H9 (cell line): ENCODE measurements around the gene TFAP2E. TPM values are rescaled to one million over a fixed set of nuclear protein-coding genes. Genes with fewer than 3 reads are reported as not detected.
A peak's percentile ranks its signal among the peaks of the same experiment; 100 is the strongest.

Experiments
- DNase-seq: peaks from one replicate; pipeline ENCODE4 v3.0.0-alpha.2; 2017
- H2AFZ ChIP-seq: one replicate; pipeline ENCODE4 v1.6.1; 2013; ENCODE audit warnings: mild to moderate bottlenecking, low read length, control low read depth, moderate library complexity
- H2AK5ac ChIP-seq: 2 replicates; pipeline ENCODE4 v1.6.1; 2013; ENCODE audit warnings: low read length, control low read depth, mixed read lengths; ENCODE audit not compliant: insufficient read length
- H2BK120ac ChIP-seq: one replicate; pipeline ENCODE4 v1.6.1; 2013; ENCODE audit warnings: low read depth, mild to moderate bottlenecking, low read length, control low read depth, inconsistent platforms; ENCODE audit not compliant: poor library complexity, severe bottlenecking
- H2BK12ac ChIP-seq: 2 replicates; pipeline ENCODE4 v1.6.1; 2013; ENCODE audit warnings: low read length, control low read depth, mixed read lengths, low read depth; ENCODE audit not compliant: insufficient read length
- H2BK15ac ChIP-seq: 2 replicates; pipeline ENCODE4 v1.6.1; 2013; ENCODE audit warnings: low read depth, low read length, control low read depth
- H2BK20ac ChIP-seq: one replicate; pipeline ENCODE4 v1.6.1; 2013; ENCODE audit warnings: low read depth, mild to moderate bottlenecking, low read length, control low read depth, inconsistent platforms; ENCODE audit not compliant: poor library complexity, severe bottlenecking
- H2BK5ac ChIP-seq: 2 replicates; pipeline ENCODE4 v1.6.1; 2013; ENCODE audit warnings: low read length, control low read depth, mixed read lengths; ENCODE audit not compliant: insufficient read length
- H3K14ac ChIP-seq: 2 replicates; pipeline ENCODE4 v1.6.1; 2013; ENCODE audit warnings: low read length, control low read depth; ENCODE audit not compliant: insufficient read depth
- H3K18ac ChIP-seq: 2 replicates; pipeline ENCODE4 v1.6.1; 2013; ENCODE audit warnings: low read depth, mild to moderate bottlenecking, mixed read lengths, low read length, control low read depth; ENCODE audit not compliant: insufficient read length
- H3K23ac ChIP-seq: 2 replicates; pipeline ENCODE4 v1.6.1; 2013; ENCODE audit warnings: low read length, control low read depth, mixed read lengths, low read depth; ENCODE audit not compliant: insufficient read length
- H3K23me2 ChIP-seq: 2 replicates; pipeline ENCODE4 v1.6.1; 2013; ENCODE audit warnings: low read depth, mild to moderate bottlenecking, mixed read lengths, low read length, control low read depth; ENCODE audit not compliant: insufficient read length, poor library complexity, severe bottlenecking
- H3K27ac ChIP-seq: 2 replicates; pipeline ENCODE4 v1.5.1; 2013; ENCODE audit warnings: low read length, control low read depth, mixed read lengths, low read depth; ENCODE audit not compliant: insufficient read length
- H3K27me3 ChIP-seq: 2 replicates; pipeline ENCODE4 v1.6.1; 2013; ENCODE audit warnings: low read length, control low read depth, inconsistent platforms; ENCODE audit not compliant: insufficient read depth
- H3K4ac ChIP-seq: 2 replicates; pipeline ENCODE4 v1.6.1; 2013; ENCODE audit warnings: low read depth, mild to moderate bottlenecking, control low read depth, inconsistent platforms, low read length, moderate library complexity
- H3K4me1 ChIP-seq: 2 replicates; pipeline ENCODE4 v1.6.1; 2013; ENCODE audit warnings: low read length, control low read depth, inconsistent platforms; ENCODE audit not compliant: insufficient read depth
- H3K4me2 ChIP-seq: 2 replicates; pipeline ENCODE4 v1.6.1; 2013; ENCODE audit warnings: low read length, control low read depth, mixed read lengths; ENCODE audit not compliant: insufficient read length, insufficient read depth
- H3K56ac ChIP-seq: 2 replicates; pipeline ENCODE4 v1.6.1; 2013; ENCODE audit warnings: low read depth, mild to moderate bottlenecking, mixed read lengths, low read length, control low read depth; ENCODE audit not compliant: insufficient read length
- H3K79me1 ChIP-seq: 2 replicates; pipeline ENCODE4 v1.6.1; 2013; ENCODE audit warnings: low read depth, mild to moderate bottlenecking, moderate library complexity, low read length, control low read depth, inconsistent platforms; ENCODE audit not compliant: insufficient read depth, poor library complexity, severe bottlenecking
- H3K79me2 ChIP-seq: 2 replicates; pipeline ENCODE4 v1.6.1; 2013; ENCODE audit warnings: low read length, control low read depth, inconsistent platforms; ENCODE audit not compliant: insufficient read depth
- H3K9ac ChIP-seq: 2 replicates; pipeline ENCODE4 v1.6.1; 2013; ENCODE audit warnings: low read length, control low read depth, mixed read lengths; ENCODE audit not compliant: insufficient read length; ENCODE audit errors: extremely low read depth
- H3K9me3 ChIP-seq: one replicate; pipeline ENCODE4 v1.6.1; 2013; ENCODE audit warnings: low read depth, low read length, inconsistent platforms; ENCODE audit not compliant: control insufficient read depth
- H3T11ph ChIP-seq: one replicate; pipeline ENCODE4 v1.6.1; 2013; ENCODE audit warnings: mild to moderate bottlenecking, low read length, control low read depth, inconsistent platforms
- H4K20me1 ChIP-seq: one replicate; pipeline ENCODE4 v1.6.1; 2013; ENCODE audit not compliant: control insufficient read depth, insufficient read length, insufficient read depth
- H4K5ac ChIP-seq: 2 replicates; pipeline ENCODE4 v1.6.1; 2013; ENCODE audit warnings: low read depth, mild to moderate bottlenecking, mixed read lengths, low read length, control low read depth; ENCODE audit not compliant: insufficient read length
- H4K8ac ChIP-seq: replicated peaks from 2 replicates; pipeline ENCODE4 v1.6.1; 2013; ENCODE audit warnings: low read length, control low read depth, mixed read lengths, low read depth; ENCODE audit not compliant: insufficient read length
- H4K91ac ChIP-seq: 2 replicates; pipeline ENCODE4 v1.6.1; 2013; ENCODE audit warnings: low read depth, mild to moderate bottlenecking, moderate library complexity, mixed read lengths, low read length, control low read depth; ENCODE audit not compliant: insufficient read length
- H3K27ac Mint-ChIP-seq, 3 experiments: 2 replicates in 2 of 3; 3 replicates in 1 of 3; pipeline ENCODE4 v1.8.0; 2020 to 2021; ENCODE audit warnings: mixed read lengths in 3 of 3, mild to moderate bottlenecking in 1 of 3, moderate library complexity in 1 of 3
- H3K27me3 Mint-ChIP-seq: 2 replicates; pipeline ENCODE4 v1.8.0; 2021; ENCODE audit warnings: low read depth, mild to moderate bottlenecking, moderate library complexity, mixed read lengths
- H3K36me3 Mint-ChIP-seq, 3 experiments: 2 replicates in 2 of 3; 3 replicates in 1 of 3; pipeline ENCODE4 v1.8.0; 2020 to 2021; ENCODE audit warnings: low read depth in 3 of 3, mixed read lengths in 3 of 3; ENCODE audit not compliant: insufficient read depth in 1 of 3
- H3K4me1 Mint-ChIP-seq, 2 experiments: 2 replicates each; pipeline ENCODE4 v1.8.0; 2020; ENCODE audit warnings: mixed read lengths in 2 of 2
- H3K4me3 Mint-ChIP-seq, 2 experiments: 2 replicates in 1 of 2; 3 replicates in 1 of 2; pipeline ENCODE4 v1.8.0; 2020 to 2021; ENCODE audit warnings: mild to moderate bottlenecking in 2 of 2, mixed read lengths in 2 of 2, moderate library complexity in 1 of 2
- H3K9me3 Mint-ChIP-seq, 2 experiments: 2 replicates in 1 of 2; 3 replicates in 1 of 2; pipeline ENCODE4 v1.8.0; 2020; ENCODE audit warnings: mild to moderate bottlenecking in 2 of 2, mixed read lengths in 2 of 2, moderate library complexity in 1 of 2
- CTCF ChIP-seq: fragments of 200-600 bp; sonication (generic); conservative IDR thresholded peaks from 3 replicates; pipeline ENCODE4 v1.8.0; 2021; ENCODE audit warnings: antibody characterized with exemption, mild to moderate bottlenecking
- WGBS: extraction: QIAGEN DNeasy Blood & Tissue Kit; methylation state at CpG from one replicate; pipeline ENCODE4 v1.1.7; 2013; ENCODE audit warnings: missing lambda C conversion rate, low lambda C conversion rate, mixed read lengths; ENCODE audit not compliant: insufficient read length; ENCODE audit errors: extremely low coverage; 5-methylcytosine and 5-hydroxymethylcytosine counted together
- total RNA-seq: library from RNA; stranded (reverse); gene quantifications from 2 replicates; pipeline ENCODE4 v1.2.1, GENCODE V29; 2021

TFAP2E gene
- total RNA-seq, 1 experiment from 2014 or later: 0.70 TPM

- Mint-ChIP-seq H3K4me1 (peaks cover 12 to 14% of the 10 kb centered on the region in 2 experiments), H3K4me3 (no peak overlapping the region), H3K9me3 (no peaks in the 10 kb centered on the region; a peak in 1 of 5 replicates), H3K27ac (no peak overlapping the region), H3K27me3 (peaks cover 58% of the 10 kb centered on the region), H3K36me3 (peaks cover 6 to 23% (median 19%) of the 10 kb centered on the region in 3 experiments)
- H2BK5ac ChIP-seq: no peak overlapping the region
- H2BK12ac ChIP-seq: no peak overlapping the region
- no peak overlapping the region for H3K18ac ChIP-seq
- WGBS: no CpG with 5 or more reads among the region's 4 CpGs
- no peak overlapping the region for H3K23ac ChIP-seq
- H3K79me2 ChIP-seq: no peaks in the 10 kb centered on the region
- H3K4me1 ChIP-seq: no peaks in the 10 kb centered on the region
- H3K9me3 ChIP-seq: no peaks in the 10 kb centered on the region
- H2AFZ ChIP-seq: no peak overlapping the region
- H2BK15ac ChIP-seq: no peak overlapping the region
- no peak overlapping the region for H3K4me2 ChIP-seq
- no peak overlapping the region for H3K14ac ChIP-seq
- no peak overlapping the region for H3K4ac ChIP-seq
- no peak overlapping the region for H2BK20ac ChIP-seq
- H3K79me1 ChIP-seq: no peaks in the 10 kb centered on the region
- H4K20me1 ChIP-seq: no peaks in the 10 kb centered on the region
- no peak overlapping the region for H2BK120ac ChIP-seq
- no peak overlapping the region for H2AK5ac ChIP-seq
- H4K91ac ChIP-seq: no peak overlapping the region
- H4K5ac ChIP-seq: no peak overlapping the region
- no peak overlapping the region for H3K9ac ChIP-seq
- TF ChIP-seq CTCF: peak; percentile 94
- H4K8ac ChIP-seq: no peak overlapping the region
- no peak overlapping the region for H3T11ph ChIP-seq
- no peak overlapping the region for H3K56ac ChIP-seq
- H3K27ac ChIP-seq: no peak overlapping the region
- H3K23me2 ChIP-seq: peaks cover 9% of the 10 kb centered on the region
- peaks cover 33% of the 10 kb centered on the region for H3K27me3 ChIP-seq
- DNase-seq: peak; percentile 71
These were observed 4.1 kb upstream of the TFAP2E start for GRCh38 chr1:35568975-35569395.
